ENCODE measurements around the gene MYOM1.
A peak's percentile ranks its signal among the peaks of the same experiment; 100 is the strongest.

Gene MYOM1

DNA sequence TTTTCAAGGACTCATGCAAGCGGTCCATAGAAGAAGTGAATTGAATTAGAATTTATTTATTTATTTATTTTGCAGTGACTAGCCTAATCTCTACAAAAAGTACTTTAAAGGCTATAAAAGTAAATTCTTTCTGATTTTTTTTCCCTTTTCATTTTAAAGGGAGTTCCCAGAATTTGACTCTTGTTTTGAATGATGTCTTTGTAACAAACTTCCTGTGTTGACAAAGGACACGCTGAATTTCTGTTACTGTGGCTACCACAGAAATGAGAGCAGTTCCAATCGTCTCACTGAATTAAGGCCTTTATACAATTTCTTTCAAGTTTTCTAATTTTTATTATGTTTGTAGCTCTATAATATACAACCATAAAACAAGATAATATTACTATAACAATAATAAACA, 160.5 kb downstream of the MYOM1 start:
- Histone ChIP-seq H3K4me3 (ENCODE audit: low read depth, low read length) (no peak overlapping the region), H3K14ac (ENCODE audit: low read length) (no peak overlapping the region), H3K23ac (ENCODE audit: low read length) (no peak overlapping the region), H3K79me2 (ENCODE audit: control insufficient read depth, insufficient read depth, low read length, poor library complexity) (no peaks in the 10 kb centered on the region), H4K91ac (ENCODE audit: low read depth, low read length) (no peak overlapping the region), H2BK5ac (ENCODE audit: low read depth, low read length, poor library complexity) (no peak overlapping the region), H3K9me3 (ENCODE audit: insufficient read depth, low read depth, low read length) (no peaks in the 10 kb centered on the region), H2BK120ac (ENCODE audit: insufficient read depth, low read length, poor library complexity) (no peak overlapping the region), H3K18ac (ENCODE audit: low read length) (no peak overlapping the region), H4K12ac (ENCODE audit: low read depth, low read length) (no peak overlapping the region), H3K27me3 (ENCODE audit: insufficient read depth, low read length) (no peaks in the 10 kb centered on the region), H3K4me2 (ENCODE audit: low read length) (no peak overlapping the region), H3K9ac (ENCODE audit: low read length) (no peak overlapping the region), H2AFZ (ENCODE audit: insufficient read depth, low read length, poor library complexity) (no peak overlapping the region), H3K4me1 (ENCODE audit: control insufficient read depth in 1 of 2, insufficient read depth in 2 of 2, low read length in 2 of 2) (peaks cover 2% of the 10 kb centered on the region in 2 experiments), H2BK12ac (ENCODE audit: low read length) (no peak overlapping the region), H3K4ac (ENCODE audit: low read depth, low read length) (no peak overlapping the region), H2AK5ac (ENCODE audit: low read length) (no peak overlapping the region), H4K8ac (ENCODE audit: low read depth, low read length) (no peak overlapping the region), H3K27ac (ENCODE audit: low read depth, low read length) (no peak overlapping the region), H3K36me3 (ENCODE audit: control insufficient read depth in 1 of 2, insufficient read depth in 2 of 2, low read length in 2 of 2) (no peaks in the 10 kb centered on the region), H3K79me1 (ENCODE audit: low read length) (peaks cover 2% of the 10 kb centered on the region)
- DNase-seq: no peak
- WGBS (ENCODE audit: extremely low coverage, insufficient coverage, insufficient read length): no CpG with 5 or more reads among the region's 3 CpGs

DNA sequence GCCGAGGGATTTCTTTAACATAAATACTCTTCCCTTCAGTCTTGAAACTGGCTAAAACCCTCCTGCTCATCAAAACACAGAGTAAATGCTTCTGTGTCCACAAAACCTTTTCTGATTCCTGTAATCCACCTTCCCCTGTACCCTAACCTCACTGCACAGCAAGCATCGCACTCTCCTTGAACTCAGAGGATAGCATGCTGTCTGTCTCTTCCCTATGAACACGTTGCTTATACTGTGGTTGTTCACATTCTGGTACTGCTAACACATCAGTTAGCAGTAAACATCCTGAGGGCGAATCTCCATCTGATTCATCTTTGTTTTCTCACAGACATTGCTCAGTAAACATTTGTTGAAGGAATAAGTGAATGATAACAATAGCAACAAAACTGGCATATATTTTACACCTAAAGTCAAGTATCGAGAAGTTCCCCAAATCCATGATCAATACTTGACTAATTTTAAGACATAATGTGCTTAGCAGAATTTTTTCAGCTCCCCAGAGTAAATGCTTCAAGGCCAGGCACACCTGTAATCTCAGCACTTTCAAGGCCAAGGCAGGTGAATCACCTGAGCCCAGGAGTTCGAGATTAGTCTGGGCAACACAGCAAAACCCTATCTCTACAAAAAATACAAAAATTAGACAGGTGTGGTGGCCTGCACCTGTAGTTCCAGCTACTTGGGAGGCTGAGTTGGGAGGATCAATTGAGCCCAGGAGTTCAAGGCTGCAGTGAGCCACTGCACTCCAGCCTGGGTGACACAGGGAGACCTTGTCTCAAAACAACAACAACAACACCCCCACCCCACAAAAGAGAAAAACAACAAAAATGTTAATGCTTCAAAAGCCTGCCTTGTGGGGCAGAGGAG, 161.2 kb downstream of the MYOM1 start:
- H4K8ac ChIP-seq (ENCODE audit: low read depth, low read length): no peak overlapping the region
- H3K79me2 ChIP-seq (ENCODE audit: control insufficient read depth, insufficient read depth, low read length, poor library complexity): no peaks in the 10 kb centered on the region
- no peak overlapping the region for H3K9ac ChIP-seq (ENCODE audit: low read length)
- no peak overlapping the region for H3K14ac ChIP-seq (ENCODE audit: low read length)
- H3K23ac ChIP-seq (ENCODE audit: low read length): no peak overlapping the region
- H3K79me1 ChIP-seq (ENCODE audit: low read length): peaks cover 2% of the 10 kb centered on the region
- H3K4ac ChIP-seq (ENCODE audit: low read depth, low read length): no peak overlapping the region
- H4K91ac ChIP-seq (ENCODE audit: low read depth, low read length): no peak overlapping the region
- no peak overlapping the region for H3K4me2 ChIP-seq (ENCODE audit: low read length)
- no peak for DNase-seq
- H3K27me3 ChIP-seq (ENCODE audit: insufficient read depth, low read length): no peaks in the 10 kb centered on the region
- no CpG with 5 or more reads among the region's 6 CpGs for WGBS (ENCODE audit: extremely low coverage, insufficient coverage, insufficient read length)
- H2BK120ac ChIP-seq (ENCODE audit: insufficient read depth, low read length, poor library complexity): no peak overlapping the region
- no peak overlapping the region for H3K4me3 ChIP-seq (ENCODE audit: low read depth, low read length)
- no peaks in the 10 kb centered on the region for H3K9me3 ChIP-seq (ENCODE audit: insufficient read depth, low read depth, low read length)
- no peak overlapping the region for H2AFZ ChIP-seq (ENCODE audit: insufficient read depth, low read length, poor library complexity)
- no peaks in the 10 kb centered on the region for H3K36me3 ChIP-seq (ENCODE audit: control insufficient read depth in 1 of 2, insufficient read depth in 2 of 2, low read length in 2 of 2)
- H3K18ac ChIP-seq (ENCODE audit: low read length): no peak overlapping the region
- H2AK5ac ChIP-seq (ENCODE audit: low read length): no peak overlapping the region
- no peak overlapping the region for H4K12ac ChIP-seq (ENCODE audit: low read depth, low read length)
- H2BK12ac ChIP-seq (ENCODE audit: low read length): no peak overlapping the region
- no peak overlapping the region for H3K27ac ChIP-seq (ENCODE audit: low read depth, low read length)
- H2BK5ac ChIP-seq (ENCODE audit: low read depth, low read length, poor library complexity): no peak overlapping the region
- peaks cover 2% of the 10 kb centered on the region in 2 experiments for H3K4me1 ChIP-seq (ENCODE audit: control insufficient read depth in 1 of 2, insufficient read depth in 2 of 2, low read length in 2 of 2)

DNA sequence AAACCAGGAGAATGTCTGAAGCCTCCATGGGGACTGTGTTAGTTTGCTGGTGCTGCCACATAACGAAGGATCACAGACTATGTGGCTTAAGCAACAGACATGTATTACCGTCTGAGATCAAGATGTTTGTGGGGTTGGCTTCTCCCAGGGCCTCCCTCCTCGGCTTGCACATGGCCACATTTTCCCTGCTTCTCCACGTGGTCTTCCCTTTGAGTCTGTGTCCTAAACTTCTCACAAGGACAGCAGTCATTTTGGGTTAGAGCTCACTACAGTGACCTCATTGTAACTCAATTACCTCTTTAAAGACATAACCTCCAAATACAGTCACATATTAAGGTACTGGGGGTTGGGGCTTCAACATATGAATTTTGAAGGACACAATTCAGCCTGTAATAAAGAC, 162.2 kb downstream of the MYOM1 start:
- H4K8ac ChIP-seq (ENCODE audit: low read depth, low read length): peak overlapping the region; percentile 6
- H3K79me1 ChIP-seq (ENCODE audit: low read length): peaks cover 2% of the 10 kb centered on the region
- no peak overlapping the region for H2BK5ac ChIP-seq (ENCODE audit: low read depth, low read length, poor library complexity)
- H3K18ac ChIP-seq (ENCODE audit: low read length): no peak overlapping the region
- no peak overlapping the region for H2AFZ ChIP-seq (ENCODE audit: insufficient read depth, low read length, poor library complexity)
- no peak overlapping the region for H3K4me3 ChIP-seq (ENCODE audit: low read depth, low read length)
- H3K27me3 ChIP-seq (ENCODE audit: insufficient read depth, low read length): no peaks in the 10 kb centered on the region
- WGBS (ENCODE audit: extremely low coverage, insufficient coverage, insufficient read length): no CpG with 5 or more reads among the region's 4 CpGs
- no peaks in the 10 kb centered on the region for H3K9me3 ChIP-seq (ENCODE audit: insufficient read depth, low read depth, low read length)
- no peak overlapping the region for H3K4me2 ChIP-seq (ENCODE audit: low read length)
- H3K4me1 ChIP-seq (ENCODE audit: control insufficient read depth in 1 of 2, insufficient read depth in 2 of 2, low read length in 2 of 2): peaks cover 2% of the 10 kb centered on the region in 2 experiments
- H4K12ac ChIP-seq (ENCODE audit: low read depth, low read length): no peak overlapping the region
- H3K36me3 ChIP-seq (ENCODE audit: control insufficient read depth in 1 of 2, insufficient read depth in 2 of 2, low read length in 2 of 2): no peaks in the 10 kb centered on the region
- peak overlapping the region; percentile 27 for H3K4ac ChIP-seq (ENCODE audit: low read depth, low read length)
- no peak overlapping the region for H3K14ac ChIP-seq (ENCODE audit: low read length)
- peak overlapping the region; percentile 3 for H2BK12ac ChIP-seq (ENCODE audit: low read length)
- no peaks in the 10 kb centered on the region for H3K79me2 ChIP-seq (ENCODE audit: control insufficient read depth, insufficient read depth, low read length, poor library complexity)
- no peak overlapping the region for H3K23ac ChIP-seq (ENCODE audit: low read length)
- no peak overlapping the region for H3K27ac ChIP-seq (ENCODE audit: low read depth, low read length)
- no peak for DNase-seq
- H4K91ac ChIP-seq (ENCODE audit: low read depth, low read length): peak overlapping the region; percentile 55
- H2AK5ac ChIP-seq (ENCODE audit: low read length): peak overlapping the region; percentile 75
- peak overlapping the region; percentile 30 for H2BK120ac ChIP-seq (ENCODE audit: insufficient read depth, low read length, poor library complexity)
- no peak overlapping the region for H3K9ac ChIP-seq (ENCODE audit: low read length)

DNA sequence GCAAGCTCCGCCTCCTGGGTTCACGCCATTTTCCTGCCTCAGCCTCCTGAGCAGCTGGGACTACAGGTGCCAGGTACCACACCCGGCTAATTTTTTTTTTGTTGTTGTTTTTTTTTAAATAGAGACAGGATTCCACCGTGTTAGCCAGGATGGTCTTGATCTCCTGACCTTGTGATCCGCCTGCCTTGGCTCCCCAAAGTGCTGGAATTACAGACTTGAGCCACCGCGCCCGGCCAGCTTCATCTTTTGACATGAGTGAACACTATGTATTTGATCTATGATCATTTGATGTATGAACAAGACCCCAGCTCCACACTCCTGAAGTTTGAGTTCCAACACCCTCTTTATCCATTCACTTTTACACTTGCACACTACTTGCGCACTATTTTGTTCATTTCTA, 163.5 kb downstream of the MYOM1 start:
- Histone ChIP-seq H3K4ac (ENCODE audit: low read depth, low read length) (no peak overlapping the region), H3K27ac (ENCODE audit: low read depth, low read length) (no peak overlapping the region), H4K91ac (ENCODE audit: low read depth, low read length) (peak overlapping the region; percentile 57), H2BK12ac (ENCODE audit: low read length) (peak overlapping the region; percentile 54), H3K36me3 (ENCODE audit: control insufficient read depth in 1 of 2, insufficient read depth in 2 of 2, low read length in 2 of 2) (no peaks in the 10 kb centered on the region), H2AK5ac (ENCODE audit: low read length) (no peak overlapping the region), H3K4me1 (ENCODE audit: control insufficient read depth in 1 of 2, insufficient read depth in 2 of 2, low read length in 2 of 2) (peaks cover 2% of the 10 kb centered on the region in 2 experiments), H3K14ac (ENCODE audit: low read length) (no peak overlapping the region), H2AFZ (ENCODE audit: insufficient read depth, low read length, poor library complexity) (no peak overlapping the region), H3K4me3 (ENCODE audit: low read depth, low read length) (no peak overlapping the region), H2BK120ac (ENCODE audit: insufficient read depth, low read length, poor library complexity) (peak overlapping the region; percentile 68), H3K79me1 (ENCODE audit: low read length) (peaks cover 2% of the 10 kb centered on the region), H3K79me2 (ENCODE audit: control insufficient read depth, insufficient read depth, low read length, poor library complexity) (no peaks in the 10 kb centered on the region), H3K4me2 (ENCODE audit: low read length) (no peak overlapping the region), H4K8ac (ENCODE audit: low read depth, low read length) (no peak overlapping the region), H4K12ac (ENCODE audit: low read depth, low read length) (no peak overlapping the region), H3K9ac (ENCODE audit: low read length) (no peak overlapping the region), H3K9me3 (ENCODE audit: insufficient read depth, low read depth, low read length) (no peaks in the 10 kb centered on the region), H3K18ac (ENCODE audit: low read length) (no peak overlapping the region), H3K27me3 (ENCODE audit: insufficient read depth, low read length) (no peaks in the 10 kb centered on the region), H3K23ac (ENCODE audit: low read length) (no peak overlapping the region), H2BK5ac (ENCODE audit: low read depth, low read length, poor library complexity) (no peak overlapping the region)
- DNase-seq: no peak
- no CpG with 5 or more reads among the region's 9 CpGs for WGBS (ENCODE audit: extremely low coverage, insufficient coverage, insufficient read length)
